Measurements from ENCODE around the gene PDCD11. TPM values are rescaled to one million over a fixed set of nuclear protein-coding genes. Genes with fewer than 3 reads are reported as not detected.

PDCD11 gene
- total and polyA plus RNA-seq, 4 donors: 8.3 to 20.9 (median 9.8) TPM

DNA sequence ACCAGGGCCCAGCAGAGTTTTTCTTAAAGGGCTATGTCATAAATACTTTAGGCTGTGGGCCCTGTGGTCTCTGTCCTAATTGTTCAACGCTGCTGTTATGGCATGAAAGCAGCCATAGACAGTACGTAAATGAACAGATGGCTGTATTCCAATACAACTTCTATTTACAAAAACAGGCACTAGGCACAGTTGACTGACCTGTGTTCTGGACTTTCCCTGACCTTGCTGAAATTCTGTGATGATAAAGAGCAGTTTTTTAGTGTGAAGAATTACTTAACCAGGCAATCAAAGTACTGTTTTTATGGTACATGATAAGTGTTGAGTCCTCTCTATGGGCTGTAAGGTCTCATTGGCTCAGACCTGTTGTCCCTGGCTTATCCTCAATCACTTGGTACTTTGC lies 17.1 kb downstream of the PDCD11 start:
- Histone ChIP-seq H3K4me3 (ENCODE audit: low read depth in 1 of 3, low read length in 3 of 3) (no peak overlapping the region), H3K27me3 (ENCODE audit: control insufficient read depth in 4 of 4, insufficient read depth in 4 of 4, low read length in 3 of 4) (no peaks in the 10 kb centered on the region), H3K27ac (ENCODE audit: low read depth in 1 of 2, low read length in 2 of 2) (peak overlapping the region; percentile 46 to 74), H3K9ac (ENCODE audit: low read depth in 1 of 2, low read length in 2 of 2) (no peak overlapping the region), H3K4me1 (ENCODE audit: control insufficient read depth in 4 of 4, insufficient read depth in 4 of 4, low read length in 3 of 4) (peaks cover 0 to 41% (median 38%) of the 10 kb centered on the region in 4 donors), H3K36me3 (ENCODE audit: control insufficient read depth in 4 of 4, insufficient read depth in 3 of 4, low read depth in 1 of 4, low read length in 3 of 4) (peaks cover 5 to 64% (median 40%) of the 10 kb centered on the region in 4 donors), H3K9me3 (ENCODE audit: control insufficient read depth in 4 of 4, low read length in 3 of 4) (no peaks in the 10 kb centered on the region)
- DNase-seq (ENCODE audit: low spot score): no peak
- 39% methylated on average over 2 of the region's 2 CpGs for WGBS
- peak; percentile 67 for TF ChIP-seq FOXA2 (IDR thresholded peaks at IDR 0.05)
- TF ChIP-seq, protein P1, sequence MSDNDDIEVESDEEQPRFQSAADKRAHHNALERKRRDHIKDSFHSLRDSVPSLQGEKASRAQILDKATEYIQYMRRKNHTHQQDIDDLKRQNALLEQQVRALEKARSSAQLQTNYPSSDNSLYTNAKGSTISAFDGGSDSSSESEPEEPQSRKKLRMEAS (IDR thresholded peaks at IDR 0.05): peak; percentile 37
- peak; percentile 68 to 83 for TF ChIP-seq HNF4A (conservative IDR thresholded peaks at IDR 0.05)
- TF ChIP-seq SP1 (IDR thresholded peaks at IDR 0.05): peak; percentile 88
- TF ChIP-seq YY1 (IDR thresholded peaks at IDR 0.05): peak; percentile 70
- peak in 1 of 2 donors; percentile 8 for TF ChIP-seq RAD21 (IDR thresholded peaks at IDR 0.05)
- TF ChIP-seq HNF4G (IDR thresholded peaks at IDR 0.05): no peak
- peak; percentile 96 for TF ChIP-seq RXRA (IDR thresholded peaks at IDR 0.05)
- TF ChIP-seq, protein P2, sequence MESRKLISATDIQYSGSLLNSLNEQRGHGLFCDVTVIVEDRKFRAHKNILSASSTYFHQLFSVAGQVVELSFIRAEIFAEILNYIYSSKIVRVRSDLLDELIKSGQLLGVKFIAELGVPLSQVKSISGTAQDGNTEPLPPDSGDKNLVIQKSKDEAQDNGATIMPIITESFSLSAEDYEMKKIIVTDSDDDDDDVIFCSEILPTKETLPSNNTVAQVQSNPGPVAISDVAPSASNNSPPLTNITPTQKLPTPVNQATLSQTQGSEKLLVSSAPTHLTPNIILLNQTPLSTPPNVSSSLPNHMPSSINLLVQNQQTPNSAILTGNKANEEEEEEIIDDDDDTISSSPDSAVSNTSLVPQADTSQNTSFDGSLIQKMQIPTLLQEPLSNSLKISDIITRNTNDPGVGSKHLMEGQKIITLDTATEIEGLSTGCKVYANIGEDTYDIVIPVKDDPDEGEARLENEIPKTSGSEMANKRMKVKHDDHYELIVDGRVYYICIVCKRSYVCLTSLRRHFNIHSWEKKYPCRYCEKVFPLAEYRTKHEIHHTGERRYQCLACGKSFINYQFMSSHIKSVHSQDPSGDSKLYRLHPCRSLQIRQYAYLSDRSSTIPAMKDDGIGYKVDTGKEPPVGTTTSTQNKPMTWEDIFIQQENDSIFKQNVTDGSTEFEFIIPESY (IDR thresholded peaks at IDR 0.05): no peak
- peak; percentile 21 for TF ChIP-seq NR2F2 (IDR thresholded peaks at IDR 0.05)
- TF ChIP-seq TAF1 (conservative IDR thresholded peaks at IDR 0.05): no peak
- TF ChIP-seq, protein P3, sequence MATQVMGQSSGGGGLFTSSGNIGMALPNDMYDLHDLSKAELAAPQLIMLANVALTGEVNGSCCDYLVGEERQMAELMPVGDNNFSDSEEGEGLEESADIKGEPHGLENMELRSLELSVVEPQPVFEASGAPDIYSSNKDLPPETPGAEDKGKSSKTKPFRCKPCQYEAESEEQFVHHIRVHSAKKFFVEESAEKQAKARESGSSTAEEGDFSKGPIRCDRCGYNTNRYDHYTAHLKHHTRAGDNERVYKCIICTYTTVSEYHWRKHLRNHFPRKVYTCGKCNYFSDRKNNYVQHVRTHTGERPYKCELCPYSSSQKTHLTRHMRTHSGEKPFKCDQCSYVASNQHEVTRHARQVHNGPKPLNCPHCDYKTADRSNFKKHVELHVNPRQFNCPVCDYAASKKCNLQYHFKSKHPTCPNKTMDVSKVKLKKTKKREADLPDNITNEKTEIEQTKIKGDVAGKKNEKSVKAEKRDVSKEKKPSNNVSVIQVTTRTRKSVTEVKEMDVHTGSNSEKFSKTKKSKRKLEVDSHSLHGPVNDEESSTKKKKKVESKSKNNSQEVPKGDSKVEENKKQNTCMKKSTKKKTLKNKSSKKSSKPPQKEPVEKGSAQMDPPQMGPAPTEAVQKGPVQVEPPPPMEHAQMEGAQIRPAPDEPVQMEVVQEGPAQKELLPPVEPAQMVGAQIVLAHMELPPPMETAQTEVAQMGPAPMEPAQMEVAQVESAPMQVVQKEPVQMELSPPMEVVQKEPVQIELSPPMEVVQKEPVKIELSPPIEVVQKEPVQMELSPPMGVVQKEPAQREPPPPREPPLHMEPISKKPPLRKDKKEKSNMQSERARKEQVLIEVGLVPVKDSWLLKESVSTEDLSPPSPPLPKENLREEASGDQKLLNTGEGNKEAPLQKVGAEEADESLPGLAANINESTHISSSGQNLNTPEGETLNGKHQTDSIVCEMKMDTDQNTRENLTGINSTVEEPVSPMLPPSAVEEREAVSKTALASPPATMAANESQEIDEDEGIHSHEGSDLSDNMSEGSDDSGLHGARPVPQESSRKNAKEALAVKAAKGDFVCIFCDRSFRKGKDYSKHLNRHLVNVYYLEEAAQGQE (IDR thresholded peaks at IDR 0.05): peak; percentile 36
- TF ChIP-seq EGR1 (IDR thresholded peaks at IDR 0.05; ENCODE audit: low read depth in 2 of 2): no peak
- TF ChIP-seq, protein P4, sequence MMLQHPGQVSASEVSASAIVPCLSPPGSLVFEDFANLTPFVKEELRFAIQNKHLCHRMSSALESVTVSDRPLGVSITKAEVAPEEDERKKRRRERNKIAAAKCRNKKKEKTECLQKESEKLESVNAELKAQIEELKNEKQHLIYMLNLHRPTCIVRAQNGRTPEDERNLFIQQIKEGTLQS (IDR thresholded peaks at IDR 0.05): no peak
- TF ChIP-seq JUND (IDR thresholded peaks at IDR 0.05): peak in 1 of 2 donors; percentile 37
- TF ChIP-seq, protein P5, sequence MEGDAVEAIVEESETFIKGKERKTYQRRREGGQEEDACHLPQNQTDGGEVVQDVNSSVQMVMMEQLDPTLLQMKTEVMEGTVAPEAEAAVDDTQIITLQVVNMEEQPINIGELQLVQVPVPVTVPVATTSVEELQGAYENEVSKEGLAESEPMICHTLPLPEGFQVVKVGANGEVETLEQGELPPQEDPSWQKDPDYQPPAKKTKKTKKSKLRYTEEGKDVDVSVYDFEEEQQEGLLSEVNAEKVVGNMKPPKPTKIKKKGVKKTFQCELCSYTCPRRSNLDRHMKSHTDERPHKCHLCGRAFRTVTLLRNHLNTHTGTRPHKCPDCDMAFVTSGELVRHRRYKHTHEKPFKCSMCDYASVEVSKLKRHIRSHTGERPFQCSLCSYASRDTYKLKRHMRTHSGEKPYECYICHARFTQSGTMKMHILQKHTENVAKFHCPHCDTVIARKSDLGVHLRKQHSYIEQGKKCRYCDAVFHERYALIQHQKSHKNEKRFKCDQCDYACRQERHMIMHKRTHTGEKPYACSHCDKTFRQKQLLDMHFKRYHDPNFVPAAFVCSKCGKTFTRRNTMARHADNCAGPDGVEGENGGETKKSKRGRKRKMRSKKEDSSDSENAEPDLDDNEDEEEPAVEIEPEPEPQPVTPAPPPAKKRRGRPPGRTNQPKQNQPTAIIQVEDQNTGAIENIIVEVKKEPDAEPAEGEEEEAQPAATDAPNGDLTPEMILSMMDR (IDR thresholded peaks at IDR 0.05; ENCODE audit: low read depth, low read length, missing input control): no peak
- TF ChIP-seq GABPA (IDR thresholded peaks at IDR 0.05 in 1 of 2, conservative IDR thresholded peaks at IDR 0.05 in 1 of 2): peak in 1 of 2 donors; percentile 52
- TF ChIP-seq FOXA1 (IDR thresholded peaks at IDR 0.05): peak; percentile 27

Data from liver (tissue), 9 donors.